Measurements from ENCODE around the gene MSH3. TPM values are rescaled to one million over a fixed set of nuclear protein-coding genes. Genes with fewer than 3 reads are reported as not detected.
"Not testable (repeated sequence)": the region's sequence is repeated elsewhere in the genome, so short reads cannot be mapped to it uniquely, and the experiment has no call there.

Gene MSH3
- polyA plus RNA-seq, 2 donors = 2.7 to 3.6 TPM

DNA sequence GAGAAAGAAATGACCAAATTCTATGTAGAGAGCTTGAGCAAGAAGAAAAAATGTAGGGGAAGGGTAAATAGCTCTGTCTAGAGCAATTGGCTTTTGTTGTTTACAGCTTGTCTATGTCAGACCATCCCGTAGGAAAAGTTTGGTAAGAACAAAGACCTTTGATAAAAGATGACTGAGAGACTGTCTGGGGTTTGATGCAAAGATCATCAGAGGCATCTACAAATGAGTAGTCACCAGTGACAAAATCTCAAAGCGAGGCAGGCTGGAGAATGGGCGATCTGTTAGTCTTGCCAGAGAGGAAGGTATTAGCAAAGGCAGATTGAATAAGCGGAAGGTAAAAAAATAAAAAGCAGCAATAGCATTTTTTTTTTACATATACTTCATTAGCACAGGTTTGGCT, 180.7 kb downstream of the MSH3 start:
- 91 to 94% methylated on average over 4 of the region's 4 CpGs for WGBS, 2 donors
- no peaks in the 10 kb centered on the region for H3K36me3 ChIP-seq (ENCODE audit: control insufficient read depth in 2 of 2, insufficient read depth in 2 of 2, low read length in 1 of 2)
- H3K9me3 ChIP-seq (ENCODE audit: control insufficient read depth in 2 of 2, insufficient read depth in 1 of 2, low read depth in 1 of 2, low read length in 1 of 2) = no peaks in the 10 kb centered on the region
- no peaks in the 10 kb centered on the region for H3K27me3 ChIP-seq (ENCODE audit: control insufficient read depth in 1 of 2, insufficient read depth in 2 of 2, low read length in 2 of 2)
- H3K4me3 ChIP-seq (ENCODE audit: low read depth in 1 of 2, low read length in 2 of 2) = no peak overlapping the region
- H3K27ac ChIP-seq (ENCODE audit: low read depth in 2 of 2, low read length in 1 of 2) = no peak overlapping the region
- no peaks in the 10 kb centered on the region for H3K4me1 ChIP-seq (ENCODE audit: control insufficient read depth in 2 of 2, insufficient read depth in 2 of 2, low read length in 1 of 2)

DNA sequence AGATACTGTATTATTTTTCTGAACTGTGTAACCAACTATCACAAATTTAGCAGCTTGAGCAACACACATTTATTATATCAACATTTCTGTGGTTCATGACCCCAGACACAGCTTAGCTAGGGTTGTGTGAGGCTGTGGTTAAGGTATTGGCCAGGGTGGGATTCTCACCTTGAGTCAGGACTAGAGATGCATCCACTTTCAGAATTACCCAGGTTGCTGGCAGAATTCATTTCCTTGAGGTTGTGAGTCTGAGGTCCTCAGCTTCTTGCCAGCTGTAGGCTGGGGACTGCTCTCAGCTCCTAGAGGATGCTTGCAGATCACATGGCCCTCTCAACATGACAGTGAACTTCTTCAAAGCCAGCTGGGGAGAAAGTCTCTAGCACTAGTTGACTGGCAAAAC, 183.2 kb downstream of the MSH3 start:
- no peak overlapping the region for H3K27ac ChIP-seq (ENCODE audit: low read depth in 2 of 2, low read length in 1 of 2)
- no peaks in the 10 kb centered on the region for H3K27me3 ChIP-seq (ENCODE audit: control insufficient read depth in 1 of 2, insufficient read depth in 2 of 2, low read length in 2 of 2)
- no peaks in the 10 kb centered on the region for H3K4me1 ChIP-seq (ENCODE audit: control insufficient read depth in 2 of 2, insufficient read depth in 2 of 2, low read length in 1 of 2)
- no peaks in the 10 kb centered on the region for H3K36me3 ChIP-seq (ENCODE audit: control insufficient read depth in 2 of 2, insufficient read depth in 2 of 2, low read length in 1 of 2)
- H3K9me3 ChIP-seq (ENCODE audit: control insufficient read depth in 2 of 2, insufficient read depth in 1 of 2, low read depth in 1 of 2, low read length in 1 of 2) = no peaks in the 10 kb centered on the region
- H3K4me3 ChIP-seq (ENCODE audit: low read depth in 1 of 2, low read length in 2 of 2) = no peak overlapping the region

DNA sequence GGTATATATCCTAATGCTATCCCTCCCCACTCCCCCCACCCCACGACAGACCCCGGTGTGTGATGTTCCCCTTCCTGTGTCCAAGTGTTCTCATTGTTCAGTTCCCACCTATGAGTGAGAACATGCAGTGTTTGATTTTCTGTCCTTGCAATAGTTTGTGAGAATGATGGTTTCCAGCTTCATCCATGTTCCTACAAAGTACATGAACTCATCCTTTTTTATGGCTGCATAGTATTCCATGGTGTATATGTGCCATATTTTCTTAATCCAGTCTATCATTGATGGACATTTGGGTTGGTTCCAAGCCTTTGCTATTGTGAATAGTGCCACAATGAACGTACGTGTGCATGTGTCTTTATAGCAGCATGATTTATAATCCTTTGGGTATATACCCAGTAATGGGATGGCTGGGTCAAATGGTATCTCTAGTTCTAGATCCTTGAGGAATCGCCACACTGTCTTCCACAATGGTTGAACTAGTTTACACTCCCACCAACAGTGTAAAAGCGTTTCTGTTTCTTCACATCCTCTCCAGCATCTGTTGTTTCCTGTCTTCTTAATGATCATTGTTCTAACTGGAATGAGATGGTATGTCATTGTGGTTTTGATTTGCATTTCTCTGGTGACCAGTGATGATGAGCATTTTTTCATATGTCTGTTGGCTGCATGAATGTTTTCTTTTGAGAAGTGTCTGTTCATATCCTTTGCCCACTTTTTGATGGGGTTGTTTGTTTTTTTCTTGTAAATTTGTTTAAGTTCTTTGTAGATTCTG, 186.8 kb downstream of the MSH3 start:
- not testable (repeated sequence) for H3K27ac ChIP-seq (ENCODE audit: low read depth in 2 of 2, low read length in 1 of 2); H3K9me3 ChIP-seq (ENCODE audit: control insufficient read depth in 2 of 2, insufficient read depth in 1 of 2, low read depth in 1 of 2, low read length in 1 of 2); H3K36me3 ChIP-seq (ENCODE audit: control insufficient read depth in 2 of 2, insufficient read depth in 2 of 2, low read length in 1 of 2); H3K4me1 ChIP-seq (ENCODE audit: control insufficient read depth in 2 of 2, insufficient read depth in 2 of 2, low read length in 1 of 2); H3K4me3 ChIP-seq (ENCODE audit: low read depth in 1 of 2, low read length in 2 of 2); H3K27me3 ChIP-seq (ENCODE audit: control insufficient read depth in 1 of 2, insufficient read depth in 2 of 2, low read length in 2 of 2)
- 89 to 93% methylated on average over 5 to 6 of the region's 6 CpGs for WGBS, 2 donors

DNA sequence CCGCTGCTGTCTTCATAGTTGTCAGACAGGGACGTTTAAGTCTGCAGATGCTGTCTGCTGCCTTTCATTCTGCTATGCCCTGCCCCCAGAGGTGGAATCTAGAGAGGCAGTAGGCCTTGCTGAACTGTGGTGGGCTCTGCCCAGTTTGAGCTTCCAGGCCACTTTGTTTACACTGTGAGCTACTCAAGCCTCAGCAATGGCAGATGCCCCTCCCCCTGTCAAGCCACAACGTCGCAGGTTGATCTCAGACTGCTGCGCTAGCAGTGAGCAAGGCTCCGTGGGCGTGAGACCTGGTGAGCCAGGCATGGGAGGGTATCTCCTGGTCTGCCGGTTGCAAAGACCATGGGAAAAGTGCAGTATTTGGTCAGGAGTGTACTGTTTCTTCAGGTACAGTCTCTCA, 192.0 kb downstream of the MSH3 start:
- 82 to 85% methylated on average over 8 of the region's 8 CpGs for WGBS, 2 donors
- H3K4me1 ChIP-seq (ENCODE audit: control insufficient read depth in 2 of 2, insufficient read depth in 2 of 2, low read length in 1 of 2); H3K36me3 ChIP-seq (ENCODE audit: control insufficient read depth in 2 of 2, insufficient read depth in 2 of 2, low read length in 1 of 2); H3K27me3 ChIP-seq (ENCODE audit: control insufficient read depth in 1 of 2, insufficient read depth in 2 of 2, low read length in 2 of 2); H3K27ac ChIP-seq (ENCODE audit: low read depth in 2 of 2, low read length in 1 of 2); H3K9me3 ChIP-seq (ENCODE audit: control insufficient read depth in 2 of 2, insufficient read depth in 1 of 2, low read depth in 1 of 2, low read length in 1 of 2); H3K4me3 ChIP-seq (ENCODE audit: low read depth in 1 of 2, low read length in 2 of 2): not testable (repeated sequence)

DNA sequence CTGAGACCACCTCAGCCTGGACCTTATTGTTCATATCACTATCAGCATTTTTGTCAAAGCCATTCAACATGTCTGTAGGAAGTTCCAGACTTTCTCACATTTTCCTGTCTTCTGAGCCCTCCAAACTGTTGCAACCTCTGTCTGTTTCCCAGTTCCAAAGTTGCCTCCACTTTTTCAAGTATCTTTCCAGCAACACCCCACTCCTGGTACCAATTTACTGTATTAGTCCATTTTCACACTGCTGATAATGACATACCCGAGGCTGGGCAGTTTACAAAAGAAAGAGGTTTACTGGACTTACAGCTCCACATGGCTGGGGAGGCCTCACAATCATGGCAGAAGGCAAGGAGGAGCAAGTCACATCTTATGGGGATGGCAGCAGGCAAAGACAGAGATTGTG, 195.7 kb downstream of the MSH3 start:
- H3K4me3 ChIP-seq (ENCODE audit: low read depth in 1 of 2, low read length in 2 of 2); H3K9me3 ChIP-seq (ENCODE audit: control insufficient read depth in 2 of 2, insufficient read depth in 1 of 2, low read depth in 1 of 2, low read length in 1 of 2); H3K4me1 ChIP-seq (ENCODE audit: control insufficient read depth in 2 of 2, insufficient read depth in 2 of 2, low read length in 1 of 2); H3K27me3 ChIP-seq (ENCODE audit: control insufficient read depth in 1 of 2, insufficient read depth in 2 of 2, low read length in 2 of 2); H3K36me3 ChIP-seq (ENCODE audit: control insufficient read depth in 2 of 2, insufficient read depth in 2 of 2, low read length in 1 of 2); H3K27ac ChIP-seq (ENCODE audit: low read depth in 2 of 2, low read length in 1 of 2): not testable (repeated sequence)
- WGBS, 2 donors = 88 to 97% methylated on average over 1 of the region's 1 CpG

DNA sequence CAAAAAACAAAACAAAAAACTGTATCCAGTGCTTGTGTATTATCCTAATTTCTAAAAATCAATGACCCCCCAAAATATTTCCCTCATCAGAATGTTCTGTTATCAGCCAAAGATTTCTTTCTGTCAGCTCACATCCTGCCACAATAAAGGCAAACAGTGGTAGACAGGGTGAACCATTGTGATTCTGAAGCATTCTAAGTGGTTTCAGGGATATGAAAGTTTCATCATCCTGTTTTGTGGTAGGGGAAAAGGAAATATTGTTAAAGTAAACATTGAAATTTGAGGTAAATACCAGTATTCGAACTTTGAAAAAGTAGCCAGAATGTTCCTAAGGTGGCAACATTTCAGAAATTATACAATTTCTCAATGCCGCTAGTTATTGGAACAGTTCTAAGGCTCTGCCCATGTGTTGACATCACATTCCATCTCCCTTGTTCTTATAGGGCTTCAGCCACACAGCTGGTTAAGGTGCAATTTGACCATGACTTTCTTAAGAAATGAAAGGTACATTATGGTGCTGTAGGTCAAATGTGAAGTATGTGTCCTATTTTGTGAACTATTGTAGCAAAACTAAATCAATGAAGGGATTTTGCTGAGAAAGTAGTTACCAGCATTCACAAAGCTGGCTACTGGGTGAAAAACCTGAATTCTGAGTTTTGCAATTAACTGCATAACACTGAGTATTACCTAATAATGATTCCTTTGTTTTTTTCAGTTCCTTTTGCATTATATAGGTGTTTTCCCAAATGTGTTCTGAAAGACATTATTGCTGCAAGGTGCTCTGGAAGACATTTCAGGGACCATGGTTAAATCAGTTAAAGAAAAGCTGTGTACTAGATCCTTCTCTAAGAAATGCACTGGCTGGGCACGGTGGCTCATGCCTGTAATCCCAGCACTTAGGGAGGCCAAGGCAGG, 198.1 kb downstream of the MSH3 start:
- H3K4me3 ChIP-seq (ENCODE audit: low read depth in 1 of 2, low read length in 2 of 2) = no peak overlapping the region
- no peak overlapping the region for H3K27ac ChIP-seq (ENCODE audit: low read depth in 2 of 2, low read length in 1 of 2)

DNA sequence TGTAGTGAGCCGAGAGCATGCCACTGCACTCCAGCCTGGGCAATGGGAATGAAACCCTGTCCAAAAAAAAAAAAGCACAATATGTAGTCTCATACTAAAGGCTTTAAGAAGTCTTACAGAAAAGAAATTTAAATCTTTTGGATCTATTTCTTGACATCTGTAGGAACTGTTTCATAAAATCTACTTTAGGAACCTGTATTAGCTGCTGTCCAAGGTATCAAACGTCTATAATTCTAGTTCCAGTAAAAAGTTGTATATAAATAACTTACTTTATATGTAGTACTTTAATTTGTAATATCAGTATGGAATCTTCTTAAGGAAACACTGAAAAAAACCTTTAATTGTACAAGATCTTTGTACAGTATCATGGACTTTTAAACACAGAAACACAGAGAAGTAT, 199.0 kb downstream of the MSH3 start:
- 85 to 88% methylated on average over 2 of the region's 2 CpGs for WGBS, 2 donors
- peaks cover 2 to 5% of the 10 kb centered on the region in 2 donors for H3K36me3 ChIP-seq (ENCODE audit: control insufficient read depth in 2 of 2, insufficient read depth in 2 of 2, low read length in 1 of 2)

More for the DNA sequence above, 198.1 kb downstream of the MSH3 start:
- H3K9me3 ChIP-seq (ENCODE audit: control insufficient read depth in 2 of 2, insufficient read depth in 1 of 2, low read depth in 1 of 2, low read length in 1 of 2) = peaks cover 3 to 5% of the 10 kb centered on the region in 2 donors
- H3K27me3 ChIP-seq (ENCODE audit: control insufficient read depth in 1 of 2, insufficient read depth in 2 of 2, low read length in 2 of 2) = no peaks in the 10 kb centered on the region
- H3K36me3 ChIP-seq (ENCODE audit: control insufficient read depth in 2 of 2, insufficient read depth in 2 of 2, low read length in 1 of 2) = peaks cover 2 to 5% of the 10 kb centered on the region in 2 donors
- WGBS, 2 donors = 86% methylated on average over 3 of the region's 3 CpGs
- H3K4me1 ChIP-seq (ENCODE audit: control insufficient read depth in 2 of 2, insufficient read depth in 2 of 2, low read length in 1 of 2) = no peaks in the 10 kb centered on the region

DNA sequence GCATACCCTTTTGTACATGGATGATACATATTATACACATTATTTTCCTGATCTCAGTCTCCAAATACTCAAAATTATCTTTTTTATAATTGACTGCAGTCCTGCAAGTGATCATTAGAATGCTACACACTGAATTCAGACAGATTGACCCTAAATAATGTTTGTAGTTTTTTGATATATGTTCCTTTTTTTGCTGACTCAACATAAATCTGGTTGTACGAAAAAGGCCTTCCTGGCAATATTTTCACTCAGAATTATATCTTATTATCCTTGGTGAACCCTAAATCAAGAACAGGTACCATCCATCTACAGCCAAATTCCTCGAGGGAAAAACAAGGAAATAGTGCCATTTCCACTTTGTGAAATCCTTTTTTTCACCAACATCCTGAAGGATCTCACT, 200.1 kb downstream of the MSH3 start:
- WGBS, 2 donors = 84 to 85% methylated on average over 2 of the region's 2 CpGs
- no peaks in the 10 kb centered on the region for H3K4me1 ChIP-seq (ENCODE audit: control insufficient read depth in 2 of 2, insufficient read depth in 2 of 2, low read length in 1 of 2)
- no peaks in the 10 kb centered on the region for H3K36me3 ChIP-seq (ENCODE audit: control insufficient read depth in 2 of 2, insufficient read depth in 2 of 2, low read length in 1 of 2)
- no peak overlapping the region for H3K4me3 ChIP-seq (ENCODE audit: low read depth in 1 of 2, low read length in 2 of 2)
- no peaks in the 10 kb centered on the region for H3K27me3 ChIP-seq (ENCODE audit: control insufficient read depth in 1 of 2, insufficient read depth in 2 of 2, low read length in 2 of 2)
- H3K9me3 ChIP-seq (ENCODE audit: control insufficient read depth in 2 of 2, insufficient read depth in 1 of 2, low read depth in 1 of 2, low read length in 1 of 2) = peaks cover under 1% of the 10 kb centered on the region in 2 donors
- no peak overlapping the region for H3K27ac ChIP-seq (ENCODE audit: low read depth in 2 of 2, low read length in 1 of 2)

More for the DNA sequence above, 199.0 kb downstream of the MSH3 start:
- no peak overlapping the region for H3K27ac ChIP-seq (ENCODE audit: low read depth in 2 of 2, low read length in 1 of 2)
- no peak overlapping the region for H3K4me3 ChIP-seq (ENCODE audit: low read depth in 1 of 2, low read length in 2 of 2)
- H3K4me1 ChIP-seq (ENCODE audit: control insufficient read depth in 2 of 2, insufficient read depth in 2 of 2, low read length in 1 of 2) = no peaks in the 10 kb centered on the region
- peaks cover 3 to 5% of the 10 kb centered on the region in 2 donors for H3K9me3 ChIP-seq (ENCODE audit: control insufficient read depth in 2 of 2, insufficient read depth in 1 of 2, low read depth in 1 of 2, low read length in 1 of 2)
- no peaks in the 10 kb centered on the region for H3K27me3 ChIP-seq (ENCODE audit: control insufficient read depth in 1 of 2, insufficient read depth in 2 of 2, low read length in 2 of 2)

DNA sequence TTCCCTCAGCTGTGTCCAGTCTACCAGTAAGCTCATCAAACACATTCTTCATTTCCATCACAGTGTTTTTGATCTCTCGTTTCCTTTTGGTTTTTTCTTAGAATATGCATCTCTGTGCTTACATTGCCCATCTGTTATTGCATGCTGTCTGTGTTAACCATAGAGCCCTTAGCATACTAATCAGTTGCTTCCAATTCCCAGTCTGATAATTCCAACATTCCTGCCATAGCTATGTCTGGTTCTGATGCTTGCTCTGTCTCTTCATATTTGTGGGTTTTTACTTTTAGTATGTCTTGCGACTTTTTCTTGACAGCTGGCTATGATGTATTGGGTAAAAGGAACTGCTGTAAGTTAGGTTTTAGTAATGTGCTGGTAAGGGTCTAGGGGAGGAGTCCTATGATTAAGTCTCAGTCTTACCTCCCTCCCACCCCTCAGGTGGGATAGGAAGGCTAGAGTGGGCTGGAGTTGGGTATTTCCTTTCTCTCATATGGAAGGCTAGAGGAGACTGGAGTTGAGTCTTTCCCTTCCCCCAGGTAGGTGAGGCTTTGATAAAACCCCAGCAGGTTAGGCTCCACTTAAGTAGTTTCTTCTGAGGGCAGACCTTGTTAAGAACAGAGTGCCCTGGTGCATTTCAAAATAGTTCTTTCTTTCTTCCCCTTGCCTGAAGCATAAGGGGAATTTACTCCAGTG, 206.6 kb downstream of the MSH3 start:
- no peaks in the 10 kb centered on the region for H3K9me3 ChIP-seq (ENCODE audit: control insufficient read depth in 2 of 2, insufficient read depth in 1 of 2, low read depth in 1 of 2, low read length in 1 of 2)
- H3K4me1 ChIP-seq (ENCODE audit: control insufficient read depth in 2 of 2, insufficient read depth in 2 of 2, low read length in 1 of 2) = no peaks in the 10 kb centered on the region
- H3K27ac ChIP-seq (ENCODE audit: low read depth in 2 of 2, low read length in 1 of 2) = no peak overlapping the region
- no peak overlapping the region for H3K4me3 ChIP-seq (ENCODE audit: low read depth in 1 of 2, low read length in 2 of 2)
- no peaks in the 10 kb centered on the region for H3K36me3 ChIP-seq (ENCODE audit: control insufficient read depth in 2 of 2, insufficient read depth in 2 of 2, low read length in 1 of 2)
- 75 to 86% methylated on average over 2 of the region's 2 CpGs for WGBS, 2 donors
- no peaks in the 10 kb centered on the region for H3K27me3 ChIP-seq (ENCODE audit: control insufficient read depth in 1 of 2, insufficient read depth in 2 of 2, low read length in 2 of 2)

All from esophagus (tissue), 2 donors.